Erythroblast (primary cell): ENCODE data around the gene ASNSD1.
"Not testable (repeated sequence)": the region's sequence is repeated elsewhere in the genome, so short reads cannot be mapped to it uniquely, and the experiment has no call there.

Source experiments
- DNase-seq, 2 experiments: peaks; one replicate each; lab custom pipeline; 2025; lab: John Stamatoyannopoulos, UW
- GATA1 ChIP-seq: IDR thresholded peaks from 2 replicates; pipeline ENCODE4 v1.6.1; 2011; ENCODE audit warnings: low read depth, mild to moderate bottlenecking, control low read depth, low read length, moderate library complexity
- POLR2A ChIP-seq: IDR thresholded peaks from 2 replicates; pipeline ENCODE4 v1.6.1; 2011; ENCODE audit warnings: mild to moderate bottlenecking, low read length

ASNSD1 gene

DNA sequence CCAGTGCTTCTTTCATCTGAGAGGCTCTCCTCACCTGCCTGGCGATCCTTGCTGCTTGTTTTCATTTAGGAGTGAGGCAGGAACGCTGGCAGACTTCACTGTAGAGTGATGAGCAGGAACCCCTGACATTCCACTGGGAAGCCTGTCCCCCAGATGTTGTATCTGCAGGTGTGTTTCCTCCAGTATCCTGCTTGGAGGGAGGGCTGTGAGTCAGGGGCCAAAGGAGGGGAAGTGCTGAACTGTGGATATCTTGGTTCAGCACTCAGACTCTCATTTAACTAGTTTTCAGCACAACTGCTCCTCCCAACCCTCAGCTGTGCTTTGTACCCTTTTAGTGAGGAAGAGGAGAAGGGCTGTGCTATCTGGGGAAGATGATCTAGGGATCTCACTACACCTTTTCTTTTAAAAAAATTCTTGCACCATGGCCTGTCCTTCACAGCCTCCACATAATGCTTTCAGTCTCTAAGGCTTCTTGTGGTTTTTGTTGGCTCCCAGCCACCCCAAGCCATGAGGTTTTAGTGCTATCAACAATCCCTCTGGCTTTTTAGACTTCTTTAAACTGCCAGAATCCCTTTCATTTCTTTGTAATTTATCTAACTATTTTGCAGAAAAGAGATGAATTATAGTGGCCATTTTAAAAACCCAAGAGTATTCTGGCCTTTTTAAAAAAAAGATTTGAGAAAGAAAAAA lies 24.4 kb downstream of the ASNSD1 start:
- peak; percentile 33 to 49 for DNase-seq
- TF ChIP-seq GATA1 (no peak), POLR2A (no peak)

- DNase-seq, result not testable (repeated sequence)
These were observed 26.5 kb downstream of the ASNSD1 start for GRCh38 chr2:189687796-189688195.

DNA sequence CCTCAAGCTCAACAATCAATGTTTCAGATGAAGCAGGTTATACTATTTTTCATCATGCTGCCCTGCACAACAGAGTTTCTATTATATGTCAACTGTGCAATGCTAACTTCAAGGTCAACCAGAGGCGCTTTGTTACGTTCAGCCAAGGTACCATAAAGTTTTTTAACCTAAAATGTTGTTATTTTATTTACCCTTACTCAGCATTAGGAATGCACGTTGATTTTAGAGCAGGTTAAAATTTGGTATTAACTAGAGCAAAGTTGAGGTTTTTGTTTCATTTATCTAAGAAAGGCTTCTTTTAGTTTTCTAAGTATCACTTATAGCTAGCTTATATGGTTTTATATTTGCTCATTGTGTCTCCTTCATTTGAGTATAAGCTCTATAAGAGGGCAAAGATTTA lies 35.0 kb downstream of the ASNSD1 start:
- TF ChIP-seq GATA1 (no peak), POLR2A (no peak)
- DNase-seq, result no peak

DNA sequence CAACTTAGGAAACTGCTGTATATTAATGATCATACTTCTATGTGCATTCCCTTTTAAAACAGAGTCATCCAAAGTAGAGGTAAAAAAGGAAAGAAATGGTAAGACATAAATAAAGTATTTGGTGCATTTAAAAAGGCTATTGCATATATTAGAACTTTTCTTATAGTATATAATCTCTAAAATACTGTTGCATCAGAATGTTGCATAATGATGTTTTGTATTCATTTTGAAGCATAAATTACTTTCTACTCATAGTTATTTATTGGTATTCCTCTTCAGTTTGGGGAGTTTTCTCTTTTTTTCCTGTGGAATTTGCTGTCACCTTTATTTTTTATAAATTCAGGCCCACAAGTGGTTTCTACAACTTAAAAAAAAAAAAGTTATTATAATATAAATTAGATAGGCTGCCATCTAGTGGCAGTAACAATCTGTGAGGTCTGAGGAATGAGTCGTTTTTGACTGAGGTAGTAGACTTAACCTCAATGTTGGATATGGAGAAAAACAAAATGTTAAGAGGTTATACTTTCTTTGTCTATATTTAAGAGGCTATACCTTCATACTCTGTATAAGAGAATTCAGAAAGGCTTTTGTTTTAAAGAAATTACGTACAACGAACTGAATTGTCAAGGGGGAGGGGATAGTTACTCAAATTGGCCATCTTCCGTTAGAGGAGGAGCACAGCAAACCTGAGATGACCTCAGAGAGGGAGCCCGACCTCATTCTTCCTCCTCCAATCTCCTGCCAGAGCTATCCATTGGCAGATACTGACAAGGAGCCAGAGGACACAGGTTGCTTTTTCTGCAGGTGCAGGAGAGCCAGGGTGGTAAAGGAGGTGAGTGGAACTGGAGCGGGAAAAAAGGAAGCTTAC lies 37.0 kb downstream of the ASNSD1 start:
- peak; percentile 64 to 74 for DNase-seq
- TF ChIP-seq GATA1, result no peak
- no peak for TF ChIP-seq POLR2A

DNA sequence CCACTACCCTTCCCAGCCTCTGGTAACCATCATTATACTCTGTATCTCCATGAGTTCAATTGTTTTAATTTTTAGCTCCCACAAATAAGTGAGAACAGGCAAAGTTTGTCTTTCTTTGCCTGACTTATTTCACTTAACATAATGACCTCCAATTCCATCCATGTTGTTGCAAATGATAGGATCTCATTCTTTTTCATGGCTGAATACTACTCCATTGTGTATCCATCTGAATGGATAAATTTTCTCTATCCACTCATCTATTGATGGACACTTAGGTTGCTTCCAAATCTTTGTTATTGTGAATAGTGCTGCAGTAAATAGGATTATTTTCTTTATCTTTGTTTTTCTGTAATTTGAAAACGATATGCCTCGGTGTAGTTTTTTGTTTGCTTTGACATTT lies 39.4 kb downstream of the ASNSD1 start:
- DNase-seq, result no peak
- TF ChIP-seq GATA1 (no peak), POLR2A (no peak)

GRCh38 chr2:189702071-189702470 lies 40.8 kb downstream of the ASNSD1 start:
- peak; percentile 23 to 39 for DNase-seq
- TF ChIP-seq GATA1 (no peak), POLR2A (no peak)

DNA sequence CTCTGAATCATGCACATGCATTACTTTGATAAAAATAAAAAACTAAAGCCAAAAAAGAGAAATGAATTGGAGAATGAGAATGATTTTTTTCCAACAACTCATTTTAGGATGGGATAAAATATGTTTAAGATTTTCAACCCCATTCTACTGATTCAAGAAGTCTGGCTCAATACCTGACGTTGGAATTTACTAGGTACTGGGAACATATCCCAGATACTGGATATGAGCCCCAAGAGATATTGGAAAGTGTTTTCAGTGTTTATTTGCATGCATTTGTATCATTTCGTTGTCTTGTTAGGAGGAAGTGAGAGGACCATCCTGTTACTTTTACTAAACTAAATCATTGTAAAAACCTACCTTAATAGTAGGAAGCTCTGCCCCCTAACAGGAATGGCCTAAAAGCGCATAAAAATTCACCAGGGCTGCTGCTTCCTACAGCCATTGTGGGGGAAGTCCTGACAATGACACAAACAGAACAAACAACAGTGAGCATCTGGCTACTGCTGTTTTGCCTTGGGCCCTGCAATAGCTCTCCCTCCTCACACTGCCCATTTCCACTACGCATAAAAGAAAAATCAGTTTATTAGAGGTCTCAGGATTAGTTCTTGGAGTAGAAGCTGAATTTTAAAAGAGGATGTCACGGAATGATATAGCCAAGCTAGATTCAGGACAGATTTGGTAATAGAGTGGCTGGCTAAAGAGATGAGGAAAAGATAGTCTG lies 48.4 kb downstream of the ASNSD1 start:
- DNase-seq, result no peak
- TF ChIP-seq GATA1 (no peak), POLR2A (no peak)

GRCh38 chr2:189717593-189717992 lies 56.3 kb downstream of the ASNSD1 start:
- DNase-seq, result not testable (repeated sequence)

DNA sequence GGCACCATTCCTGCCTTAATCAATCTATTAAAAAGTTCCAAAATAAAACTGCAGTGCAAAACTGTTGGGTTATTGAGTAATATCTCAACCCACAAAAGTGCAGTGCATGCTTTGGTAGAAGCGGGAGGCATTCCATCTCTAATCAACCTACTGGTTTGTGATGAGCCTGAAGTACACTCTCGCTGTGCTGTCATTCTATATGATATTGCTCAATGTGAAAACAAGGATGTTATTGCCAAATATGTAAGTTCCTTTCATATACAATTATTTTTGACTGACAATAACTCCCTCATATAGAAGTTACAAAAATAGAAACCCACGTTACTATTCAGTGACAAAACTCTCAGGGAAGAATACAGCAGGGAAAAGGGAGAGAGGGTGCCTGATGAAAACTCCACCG lies 58.3 kb downstream of the ASNSD1 start:
- TF ChIP-seq POLR2A (no peak), GATA1 (no peak)
- DNase-seq, result no peak
